HG03442 (cell line): ENCODE results near the gene CDR2L.
"Not testable (repeated sequence)": the region's sequence is repeated elsewhere in the genome, so short reads cannot be mapped to it uniquely, and the experiment has no call there.

Experiments
- ATAC-seq: cut with Tn5 transposase; IDR thresholded peaks from one replicate; pipeline ENCODE4 v1.9.1; 2021; ENCODE audit warnings: mild to moderate bottlenecking, moderate library complexity; ENCODE audit not compliant: unreplicated experiment

The CDR2L gene

GRCh38 chr17:74959826-74960515, 27.5 kb upstream of the CDR2L start:
- no peak for ATAC-seq

DNA sequence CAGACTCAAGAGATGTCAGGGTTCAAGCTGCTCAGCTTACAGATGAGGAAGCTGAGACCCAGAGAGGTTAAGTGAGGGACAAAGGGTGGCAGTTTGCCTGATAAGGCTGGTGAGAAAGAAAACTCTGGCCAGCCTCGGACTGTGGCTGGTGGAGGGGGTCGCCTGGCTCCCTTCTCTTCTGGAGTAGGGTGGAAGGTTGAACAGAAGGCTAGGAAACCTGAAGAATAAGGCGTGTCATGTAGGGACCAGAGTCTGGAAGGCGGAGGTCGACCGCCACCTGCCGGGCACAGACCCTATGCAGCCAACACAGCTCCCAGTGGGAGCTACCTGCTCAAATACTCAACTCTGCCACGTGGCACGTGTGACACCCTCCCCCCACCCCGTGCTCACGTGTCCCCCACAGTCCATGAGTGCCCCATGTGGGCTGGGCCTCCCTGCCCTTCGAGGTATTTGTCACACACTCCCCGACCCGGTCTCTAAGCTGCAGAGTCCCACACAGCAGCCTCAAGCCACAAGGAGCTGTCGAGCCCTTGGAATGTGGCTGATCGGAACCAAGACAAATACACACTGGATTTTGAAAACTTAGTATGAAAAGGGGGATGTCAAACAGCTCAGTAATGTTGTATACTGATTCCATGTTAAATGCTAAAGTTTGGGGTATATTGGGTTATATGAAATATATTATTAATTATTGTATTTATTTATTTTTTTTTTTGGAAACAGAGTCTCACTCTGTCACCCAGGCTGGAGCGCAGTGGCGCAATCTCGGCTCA, 26.7 kb upstream of the CDR2L start:
- no peak for ATAC-seq

DNA sequence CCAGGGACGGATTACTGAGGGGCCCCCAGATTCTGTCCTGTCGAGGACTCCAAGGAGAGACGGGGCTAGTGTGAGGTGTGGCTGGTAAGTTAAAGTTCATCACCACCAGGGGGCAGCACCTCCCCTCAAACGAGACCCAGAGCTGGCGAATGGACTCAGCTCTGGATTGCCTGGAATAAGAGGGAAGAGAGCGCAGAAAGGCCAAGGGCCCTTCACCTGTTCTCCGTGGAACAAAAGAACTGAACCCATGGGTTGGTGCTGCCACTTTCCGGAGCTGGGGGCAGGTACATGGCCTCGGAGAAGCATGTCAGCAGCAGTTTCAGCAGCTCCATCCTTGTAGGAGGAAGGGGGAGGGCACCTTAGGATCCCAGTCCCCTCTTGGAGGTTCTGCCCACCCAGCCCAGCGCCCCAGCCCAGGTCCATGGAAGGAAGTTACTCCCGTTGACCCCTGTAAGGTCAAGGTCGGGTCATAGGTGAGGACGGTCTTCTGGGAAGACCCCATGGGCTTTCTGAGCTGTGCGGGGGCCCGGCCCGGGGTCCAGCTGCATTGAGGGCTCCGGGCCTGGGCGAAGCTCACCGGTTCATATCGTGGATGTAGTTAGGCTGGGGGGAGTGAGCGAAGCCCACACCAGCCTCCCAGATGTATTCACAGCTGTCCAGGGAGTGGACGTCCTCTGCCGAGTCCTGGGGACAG, 25.6 kb upstream of the CDR2L start:
- ATAC-seq: no peak

DNA sequence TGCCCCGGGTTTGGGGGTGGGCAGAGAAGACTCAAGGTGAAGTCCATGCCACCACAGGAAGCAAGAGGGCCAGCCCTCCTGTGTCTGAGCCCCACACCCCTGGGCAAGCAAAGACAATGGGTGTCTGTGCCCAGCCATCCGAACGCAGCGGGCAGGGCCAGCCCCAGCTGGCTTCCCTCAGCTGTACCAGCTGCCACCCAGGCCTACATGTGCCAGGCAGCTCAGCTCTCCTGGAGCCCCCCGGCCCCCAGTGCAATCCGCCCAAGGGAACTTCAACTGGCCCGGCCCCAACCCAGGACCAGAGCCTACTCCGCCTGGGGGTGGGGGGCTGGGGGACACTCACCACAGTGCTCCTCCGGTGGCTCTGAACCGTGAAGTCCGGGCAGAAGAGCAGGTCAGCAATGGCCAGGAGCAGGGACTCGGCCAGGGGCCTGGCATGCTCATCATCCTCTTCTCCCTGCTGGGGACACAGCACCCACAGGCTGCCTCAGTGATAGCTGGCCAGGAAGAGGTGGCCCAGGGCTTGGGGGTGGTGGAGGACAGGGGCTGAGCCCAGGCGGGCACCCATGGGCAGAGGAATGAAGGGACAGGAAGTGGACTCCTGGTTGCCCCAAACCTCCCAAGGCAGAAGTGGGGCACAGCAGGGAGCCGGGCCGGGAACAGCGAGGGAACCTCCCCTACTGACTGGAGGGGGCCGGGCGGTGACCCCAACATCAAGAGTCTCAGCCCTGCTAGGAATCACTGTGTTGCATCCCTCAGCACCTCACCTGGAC, 24.6 kb upstream of the CDR2L start:
- no peak for ATAC-seq

- ATAC-seq: no peak
Observed at GRCh38 chr17:74963656-74964055, 23.8 kb upstream of the CDR2L start.

GRCh38 chr17:74964246-74964761, 23.1 kb upstream of the CDR2L start:
- ATAC-seq: no peak

DNA sequence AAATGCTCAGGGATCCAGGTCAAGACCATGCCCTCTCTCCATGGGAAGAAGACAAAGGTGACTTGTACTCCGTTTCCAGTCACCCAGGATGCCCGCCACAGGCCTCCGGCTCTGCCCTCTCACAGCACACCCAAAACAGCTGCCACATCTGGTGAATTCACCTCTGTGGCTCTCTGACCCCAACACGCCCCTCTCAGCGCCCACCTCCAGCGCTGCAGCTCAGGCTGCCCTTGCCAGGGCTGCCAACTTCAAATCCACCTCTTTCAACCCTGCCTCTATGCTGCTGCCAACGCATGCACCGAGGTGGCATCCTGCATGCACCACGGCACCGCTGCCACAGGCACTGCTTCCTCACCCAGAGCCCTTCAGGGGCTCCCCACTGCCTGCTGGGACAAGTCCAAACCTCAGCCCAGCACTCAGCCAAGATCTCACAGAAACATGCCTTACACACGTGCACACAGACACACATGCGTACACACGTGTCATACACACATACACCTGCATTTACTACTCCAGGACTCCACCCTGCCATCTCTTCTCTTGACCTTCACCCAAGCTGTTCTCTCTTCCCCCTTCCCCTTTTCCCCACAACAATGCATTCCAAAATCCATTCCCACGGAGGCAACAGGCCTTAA, 22.3 kb upstream of the CDR2L start:
- no peak for ATAC-seq

DNA sequence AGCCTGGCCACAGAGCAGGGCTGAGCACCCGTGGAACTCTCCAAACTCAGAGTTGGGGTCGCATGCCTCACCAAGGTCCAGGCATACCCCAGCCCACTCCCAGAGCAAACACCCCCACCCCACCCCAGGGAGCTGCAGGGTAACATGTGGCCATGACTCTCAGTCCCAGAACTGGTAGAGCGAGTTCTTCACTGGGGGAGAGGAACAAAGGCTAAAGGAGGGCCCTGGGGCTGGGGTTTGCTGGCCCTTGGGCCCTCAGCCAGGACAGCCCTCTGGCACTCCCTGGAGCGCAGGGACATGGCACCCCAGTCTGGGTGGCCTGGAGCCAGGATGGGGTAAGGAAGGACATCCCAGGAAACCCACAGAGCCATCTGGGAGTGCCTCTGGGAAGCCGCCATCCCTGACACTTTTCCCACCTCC, 19.1 kb upstream of the CDR2L start:
- no peak for ATAC-seq

GRCh38 chr17:74969501-74969900, 17.9 kb upstream of the CDR2L start:
- ATAC-seq: not testable (repeated sequence)

DNA sequence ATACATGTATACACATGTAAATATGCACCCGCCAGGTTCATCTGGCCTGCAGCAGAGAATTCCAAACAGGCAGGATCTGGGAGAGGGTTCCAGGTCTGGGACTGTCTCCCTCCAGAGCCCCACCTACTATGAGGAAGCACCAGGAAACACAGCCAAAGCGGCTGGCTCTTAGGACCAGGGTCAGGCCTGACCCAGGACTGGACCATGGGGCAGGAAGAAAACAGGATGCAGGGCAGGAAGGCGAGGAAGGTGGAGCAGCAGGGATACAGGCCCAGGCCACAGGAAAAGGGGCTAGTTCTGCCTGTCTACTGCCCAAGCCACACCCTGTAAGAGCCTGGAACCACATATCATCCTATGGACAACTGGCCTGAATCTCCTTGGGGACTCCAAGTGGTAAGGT, 17.0 kb upstream of the CDR2L start:
- no peak for ATAC-seq

GRCh38 chr17:74971069-74971841, 16.2 kb upstream of the CDR2L start:
- no peak for ATAC-seq

DNA sequence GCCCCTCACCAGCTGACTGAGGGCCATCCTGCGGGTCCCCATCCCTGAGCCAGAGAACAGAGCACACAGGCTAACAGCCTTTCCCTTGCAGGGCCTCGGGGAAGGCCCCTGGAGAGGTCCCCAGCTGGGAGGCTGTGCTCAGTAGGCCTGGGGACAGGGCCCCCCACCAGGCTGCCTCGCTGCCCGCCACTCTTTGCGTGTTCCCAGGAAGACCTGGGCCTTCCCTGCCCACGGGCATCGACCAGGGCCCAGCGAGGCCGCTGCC, 15.7 kb upstream of the CDR2L start:
- ATAC-seq: no peak

DNA sequence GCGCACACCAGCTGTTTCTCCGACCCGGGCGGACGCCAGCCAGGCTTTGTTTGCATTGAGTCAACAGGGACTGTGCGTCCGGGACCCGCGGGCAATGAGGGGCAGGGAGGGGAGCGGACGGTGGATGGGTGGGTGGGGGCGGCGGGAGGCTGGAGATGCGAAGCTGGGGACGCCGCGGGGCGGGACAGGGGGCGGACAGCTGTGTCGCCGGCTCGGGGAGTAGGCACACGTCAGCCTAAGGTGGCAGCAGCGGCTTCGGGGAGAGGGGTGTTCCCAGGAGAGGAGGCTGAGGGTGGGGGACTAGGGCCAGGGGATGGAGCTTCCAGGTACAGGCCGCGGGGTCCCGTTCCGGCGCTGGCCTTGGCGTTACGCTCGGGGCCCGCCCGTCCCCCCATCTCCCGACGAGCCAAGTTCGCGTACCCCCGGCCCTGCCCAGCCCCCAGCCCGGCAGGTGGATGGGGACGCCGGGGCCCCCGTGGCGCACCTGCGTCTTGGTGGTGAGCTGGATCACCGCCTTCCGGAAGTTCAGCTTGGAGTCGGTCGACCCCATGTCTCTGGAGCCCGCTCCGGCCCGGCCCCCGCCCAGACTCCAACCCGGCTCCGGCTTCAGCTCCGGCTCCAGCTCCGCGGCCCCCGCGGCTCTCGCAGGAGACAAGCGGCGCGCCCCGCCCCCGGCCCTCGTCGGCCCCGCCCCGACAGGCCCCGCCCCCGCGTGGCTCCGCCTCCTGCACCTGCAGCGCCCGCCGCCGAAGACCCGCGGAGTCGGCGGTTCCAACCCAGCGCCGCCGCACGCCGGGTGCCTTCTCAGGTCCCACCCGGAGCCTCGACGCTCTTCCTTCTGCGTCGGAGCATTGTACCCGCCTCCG, 15.1 kb upstream of the CDR2L start, which contains the start of gene HID1:
TSS of gene HID1 (minus strand) at position 653 of the 866 bp plus-strand sequence. CDS start at position 550, 103 bp downstream.
- no peak for ATAC-seq

GRCh38 chr17:74972973-74973328, 14.5 kb upstream of the CDR2L start:
- no peak for ATAC-seq

DNA sequence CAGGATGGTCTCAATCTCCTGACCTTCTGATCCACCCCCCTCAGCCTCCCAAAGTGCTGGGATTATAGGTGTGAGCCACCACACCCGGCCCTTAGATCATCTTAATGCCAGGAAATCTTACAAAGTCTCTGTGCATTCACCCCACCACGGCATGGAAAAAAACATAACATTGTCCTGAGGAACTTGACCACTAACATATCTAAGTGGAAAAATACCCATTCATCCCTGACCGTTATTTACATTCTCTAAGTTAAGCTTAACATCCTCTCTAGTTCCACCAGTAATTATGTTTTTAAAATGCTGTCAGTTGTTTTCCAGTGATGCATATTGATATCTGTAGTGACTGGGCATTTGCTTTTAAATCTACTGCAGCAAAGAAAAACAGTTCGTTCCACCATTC, 11.5 kb upstream of the CDR2L start:
- no peak for ATAC-seq

GRCh38 chr17:74977802-74978201, 9.6 kb upstream of the CDR2L start:
- ATAC-seq: no peak

GRCh38 chr17:74978240-74978639, 9.2 kb upstream of the CDR2L start:
- no peak for ATAC-seq

DNA sequence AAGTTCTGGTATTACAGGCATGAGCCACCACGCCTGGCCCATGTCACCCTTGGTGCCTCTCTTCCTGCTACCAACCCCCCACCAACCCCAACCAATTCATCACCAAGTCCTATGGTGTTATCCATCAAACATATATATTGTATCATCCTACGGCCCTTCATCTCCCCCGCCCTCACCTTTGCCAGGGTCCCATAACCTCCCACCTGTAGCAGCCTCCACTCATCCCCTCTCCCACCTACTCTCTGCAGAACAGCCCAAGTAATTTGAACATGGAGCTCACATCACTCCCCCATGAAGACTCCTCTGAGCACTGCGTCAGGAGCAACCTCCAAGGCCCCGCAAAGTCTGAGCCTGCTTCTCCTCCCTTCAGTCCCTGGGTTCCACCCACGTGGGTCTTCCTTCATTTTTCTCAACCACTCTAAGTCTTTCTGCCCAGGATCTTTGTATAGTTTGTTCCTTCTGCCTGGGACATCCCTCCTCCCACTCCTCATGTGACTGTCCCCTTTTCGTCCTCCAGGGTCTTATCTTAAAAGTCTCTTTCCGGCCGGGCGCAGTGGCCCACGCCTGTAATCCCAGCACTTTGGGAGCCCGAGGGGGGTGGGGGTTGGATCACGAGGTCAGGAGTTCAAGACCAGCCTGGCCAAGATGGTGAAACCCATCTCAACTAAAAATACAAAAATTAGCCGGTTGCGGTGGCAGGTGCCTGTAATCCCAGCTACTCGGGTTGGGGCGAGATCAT, 7.9 kb upstream of the CDR2L start:
- ATAC-seq: no peak
